Endodermal cell (in vitro differentiated cells): Measurements from ENCODE around the gene BRAP. TPM values are rescaled to one million over a fixed set of nuclear protein-coding genes. Genes with fewer than 3 reads are reported as not detected.
A peak's percentile ranks its signal among the peaks of the same experiment; 100 is the strongest.

Experiments used
- DNase-seq: peaks from one replicate; pipeline ENCODE4 v3.0.0-alpha.2; 2017
- H3K27ac ChIP-seq: 2 replicates; pipeline ENCODE4 v1.5.1; 2013; ENCODE audit warnings: mild to moderate bottlenecking, low read depth, low read length, moderate library complexity
- H3K27me3 ChIP-seq: 2 replicates; pipeline ENCODE4 v1.6.1; 2013; ENCODE audit warnings: mild to moderate bottlenecking, low read length, moderate library complexity; ENCODE audit not compliant: insufficient read depth, control insufficient read depth, poor library complexity, severe bottlenecking
- H3K36me3 ChIP-seq: 2 replicates; pipeline ENCODE4 v1.7.0; 2013; ENCODE audit warnings: mild to moderate bottlenecking, low read length, moderate library complexity; ENCODE audit not compliant: control insufficient read depth, insufficient read depth
- H3K4me1 ChIP-seq: one replicate; pipeline ENCODE4 v1.7.0; 2013; ENCODE audit warnings: low read length; ENCODE audit not compliant: control insufficient read depth, insufficient read depth
- H3K4me3 ChIP-seq: 2 replicates; pipeline ENCODE4 v1.5.1; 2013; ENCODE audit warnings: mild to moderate bottlenecking, low read length, moderate library complexity
- H3K9ac ChIP-seq: 2 replicates; pipeline ENCODE4 v1.6.1; 2013; ENCODE audit warnings: mild to moderate bottlenecking, low read length, moderate library complexity; ENCODE audit not compliant: poor library complexity, severe bottlenecking; ENCODE audit errors: extremely low read depth
- H3K9me3 ChIP-seq: 2 replicates; pipeline ENCODE4 v1.6.1; 2013; ENCODE audit warnings: mild to moderate bottlenecking, low read length, moderate library complexity; ENCODE audit not compliant: control insufficient read depth
- H3K27ac Mint-ChIP-seq: 2 replicates; pipeline ENCODE4 v1.8.0; 2020; ENCODE audit warnings: mixed read lengths
- H3K27me3 Mint-ChIP-seq: 2 replicates; pipeline ENCODE4 v1.8.0; 2021; ENCODE audit warnings: mild to moderate bottlenecking, mixed read lengths; ENCODE audit not compliant: insufficient read depth
- H3K36me3 Mint-ChIP-seq: 2 replicates; pipeline ENCODE4 v1.8.0; 2020; ENCODE audit warnings: low read depth, mixed read lengths
- H3K4me1 Mint-ChIP-seq: 2 replicates; pipeline ENCODE4 v1.8.0; 2020; ENCODE audit warnings: mixed read lengths
- H3K4me3 Mint-ChIP-seq: 2 replicates; pipeline ENCODE4 v1.8.0; 2020; ENCODE audit warnings: mild to moderate bottlenecking, moderate library complexity, mixed read lengths
- H3K9me3 Mint-ChIP-seq: 2 replicates; pipeline ENCODE4 v1.8.0; 2020; ENCODE audit warnings: mild to moderate bottlenecking, mixed read lengths
- WGBS, 2 experiments: methylation state at CpG; one replicate each; pipeline versions ENCODE4 v1.1.5 to v1.1.7; 2013; ENCODE audit warnings: missing lambda C conversion rate in 2 of 2, mixed read lengths in 1 of 2; ENCODE audit not compliant: insufficient coverage in 1 of 2, insufficient read length in 1 of 2; 5-methylcytosine and 5-hydroxymethylcytosine counted together
- total RNA-seq, 2 donors: library from RNA; stranded (reverse); fragmentation: NEBNext Ultra II Directional in 1 of 2; extraction: Animal tissue kit (Norgen Biotek cat#: 25700) in 1 of 2; gene quantifications; 2 replicates in 1 of 2; 3 replicates in 1 of 2; pipeline ENCODE4 v1.2.1, GENCODE V29; 2021
- TF ChIP-seq, protein P1 (sequence below): fragments of 200-600 bp; sonication (generic); conservative IDR thresholded peaks from 2 replicates; pipeline ENCODE4 v1.5.0; 2021; ENCODE audit warnings: antibody characterized with exemption, mild to moderate bottlenecking

BRAP gene
- total RNA-seq, 2 donors from 2014 or later: 23.6 to 24.5 TPM

DNA sequence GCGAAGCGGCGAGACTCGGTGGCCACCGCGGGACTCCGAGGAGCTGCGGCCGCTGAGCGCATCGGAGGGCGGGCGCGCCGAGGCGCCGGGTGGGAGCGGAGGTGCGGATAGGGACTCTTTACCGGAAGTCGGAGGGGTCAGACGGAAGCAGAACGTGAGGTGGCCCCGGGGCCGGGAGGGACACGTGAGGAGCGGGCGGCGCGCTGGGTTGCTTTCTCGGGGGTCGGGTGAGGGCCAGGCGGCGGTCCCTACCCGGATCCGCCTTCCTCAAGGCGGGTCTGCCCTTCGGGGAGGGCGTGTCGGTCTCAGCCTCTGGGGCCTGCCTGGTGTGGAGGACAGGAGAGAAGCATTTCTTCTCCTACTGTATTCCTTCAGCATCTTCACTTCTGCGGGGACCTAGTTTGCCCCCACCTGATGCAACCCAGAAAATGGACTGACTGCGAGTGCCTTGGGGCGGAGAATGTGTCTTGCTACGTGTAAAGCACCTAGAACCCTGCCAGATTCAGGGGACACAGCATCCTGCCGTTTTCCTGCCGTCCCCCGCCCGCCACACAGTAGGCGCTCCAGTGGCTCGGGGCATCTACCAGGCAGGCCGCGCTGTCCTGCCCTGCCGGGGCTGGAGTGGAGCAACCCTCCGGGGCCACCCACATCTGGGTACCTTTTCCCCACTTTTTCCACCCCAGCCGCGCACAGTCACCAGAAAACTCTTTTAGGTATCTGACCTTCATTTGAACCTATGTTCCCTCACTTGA lies 86.1 kb downstream of the BRAP start:
- peaks cover 4% of the 10 kb centered on the region for H3K9me3 Mint-ChIP-seq
- DNase-seq: peak; percentile 99
- Histone ChIP-seq H3K36me3 (no peaks in the 10 kb centered on the region), H3K9me3 (peaks cover 5% of the 10 kb centered on the region), H3K9ac (peak overlapping the region; percentile 69), H3K27ac (peak overlapping the region; percentile 95), H3K27me3 (no peaks in the 10 kb centered on the region), H3K4me1 (no peaks in the 10 kb centered on the region), H3K4me3 (peak overlapping the region; percentile 84)
- TF ChIP-seq, protein P1, sequence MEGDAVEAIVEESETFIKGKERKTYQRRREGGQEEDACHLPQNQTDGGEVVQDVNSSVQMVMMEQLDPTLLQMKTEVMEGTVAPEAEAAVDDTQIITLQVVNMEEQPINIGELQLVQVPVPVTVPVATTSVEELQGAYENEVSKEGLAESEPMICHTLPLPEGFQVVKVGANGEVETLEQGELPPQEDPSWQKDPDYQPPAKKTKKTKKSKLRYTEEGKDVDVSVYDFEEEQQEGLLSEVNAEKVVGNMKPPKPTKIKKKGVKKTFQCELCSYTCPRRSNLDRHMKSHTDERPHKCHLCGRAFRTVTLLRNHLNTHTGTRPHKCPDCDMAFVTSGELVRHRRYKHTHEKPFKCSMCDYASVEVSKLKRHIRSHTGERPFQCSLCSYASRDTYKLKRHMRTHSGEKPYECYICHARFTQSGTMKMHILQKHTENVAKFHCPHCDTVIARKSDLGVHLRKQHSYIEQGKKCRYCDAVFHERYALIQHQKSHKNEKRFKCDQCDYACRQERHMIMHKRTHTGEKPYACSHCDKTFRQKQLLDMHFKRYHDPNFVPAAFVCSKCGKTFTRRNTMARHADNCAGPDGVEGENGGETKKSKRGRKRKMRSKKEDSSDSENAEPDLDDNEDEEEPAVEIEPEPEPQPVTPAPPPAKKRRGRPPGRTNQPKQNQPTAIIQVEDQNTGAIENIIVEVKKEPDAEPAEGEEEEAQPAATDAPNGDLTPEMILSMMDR: peak; percentile 51
- no peaks in the 10 kb centered on the region for H3K36me3 Mint-ChIP-seq
- H3K4me1 Mint-ChIP-seq: peaks cover 18% of the 10 kb centered on the region
- peak overlapping the region; percentile 50 for H3K27ac Mint-ChIP-seq
- peak overlapping the region; percentile 94 for H3K4me3 Mint-ChIP-seq
- WGBS, 2 experiments: 1% methylated on average over 21 to 56 of the region's 56 CpGs
- no peaks in the 10 kb centered on the region for H3K27me3 Mint-ChIP-seq

DNA sequence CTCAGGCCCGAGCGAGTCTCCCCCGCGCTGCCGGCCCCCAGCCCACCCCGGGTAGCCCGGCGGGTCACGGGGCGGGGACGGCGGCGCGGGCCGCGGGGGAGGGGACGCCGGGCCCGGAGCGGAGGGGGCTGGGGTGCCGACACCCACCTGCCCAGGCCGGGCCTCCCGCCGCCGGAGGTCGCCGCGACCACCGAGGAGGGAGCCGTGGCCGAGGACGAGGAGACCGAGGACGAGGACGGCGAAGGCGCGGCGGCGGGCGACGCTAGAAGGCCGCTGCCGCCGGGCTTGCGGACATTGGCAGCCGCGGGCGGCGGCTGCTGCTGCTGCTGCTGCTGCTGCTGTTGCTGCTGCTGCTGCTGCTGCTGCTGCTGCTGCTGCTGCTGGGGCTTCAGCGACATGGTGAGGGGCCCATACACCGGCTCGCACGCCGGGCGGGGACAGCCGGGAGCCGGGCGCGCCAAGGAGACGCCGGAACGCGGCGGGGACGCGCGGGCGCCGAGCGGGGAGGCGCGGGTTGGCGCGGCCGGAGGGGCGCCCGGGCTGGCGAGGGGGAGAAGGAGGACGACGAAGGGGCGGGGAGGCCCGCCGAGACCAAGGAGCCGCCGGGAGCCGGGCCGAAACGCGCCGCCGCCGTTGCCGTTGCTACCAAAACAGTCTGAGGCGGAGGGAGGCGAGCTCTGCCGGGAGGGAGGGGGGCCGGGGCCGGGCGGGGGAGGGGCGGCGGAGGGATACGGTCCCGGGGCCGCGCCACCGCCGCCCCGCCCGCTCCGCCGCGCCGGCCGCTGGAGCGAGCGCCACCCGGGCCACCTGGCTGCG lies 86.9 kb downstream of the BRAP start, which contains the start of gene ATXN2:
Gene ATXN2, minus strand, starts transcription at position 679 of the 816 bp plus-strand sequence. Its CDS starts 281 bp downstream, at position 398.
- Mint-ChIP-seq H3K4me1 (peaks cover 26% of the 10 kb centered on the region), H3K4me3 (peak within 1 kb of the TSS; percentile 94), H3K27me3 (no peaks in the 10 kb centered on the region), H3K9me3 (peaks cover 4% of the 10 kb centered on the region), H3K27ac (peak within 1 kb of the TSS; percentile 76), H3K36me3 (no peaks in the 10 kb centered on the region)
- H3K9me3 ChIP-seq: peaks cover 5% of the 10 kb centered on the region
- WGBS, 2 experiments: 0 to 1% methylated on average over 41 to 98 of the region's 119 CpGs
- peak; percentile 91 for DNase-seq
- peak within 1 kb of the TSS; percentile 95 for H3K27ac ChIP-seq
- no peaks in the 10 kb centered on the region for H3K4me1 ChIP-seq
- H3K4me3 ChIP-seq: peak within 1 kb of the TSS; percentile 98
- no peaks in the 10 kb centered on the region for H3K27me3 ChIP-seq
- no peaks in the 10 kb centered on the region for H3K36me3 ChIP-seq
- TF ChIP-seq, protein P1: no peak
- peak within 1 kb of the TSS; percentile 72 for H3K9ac ChIP-seq

DNA sequence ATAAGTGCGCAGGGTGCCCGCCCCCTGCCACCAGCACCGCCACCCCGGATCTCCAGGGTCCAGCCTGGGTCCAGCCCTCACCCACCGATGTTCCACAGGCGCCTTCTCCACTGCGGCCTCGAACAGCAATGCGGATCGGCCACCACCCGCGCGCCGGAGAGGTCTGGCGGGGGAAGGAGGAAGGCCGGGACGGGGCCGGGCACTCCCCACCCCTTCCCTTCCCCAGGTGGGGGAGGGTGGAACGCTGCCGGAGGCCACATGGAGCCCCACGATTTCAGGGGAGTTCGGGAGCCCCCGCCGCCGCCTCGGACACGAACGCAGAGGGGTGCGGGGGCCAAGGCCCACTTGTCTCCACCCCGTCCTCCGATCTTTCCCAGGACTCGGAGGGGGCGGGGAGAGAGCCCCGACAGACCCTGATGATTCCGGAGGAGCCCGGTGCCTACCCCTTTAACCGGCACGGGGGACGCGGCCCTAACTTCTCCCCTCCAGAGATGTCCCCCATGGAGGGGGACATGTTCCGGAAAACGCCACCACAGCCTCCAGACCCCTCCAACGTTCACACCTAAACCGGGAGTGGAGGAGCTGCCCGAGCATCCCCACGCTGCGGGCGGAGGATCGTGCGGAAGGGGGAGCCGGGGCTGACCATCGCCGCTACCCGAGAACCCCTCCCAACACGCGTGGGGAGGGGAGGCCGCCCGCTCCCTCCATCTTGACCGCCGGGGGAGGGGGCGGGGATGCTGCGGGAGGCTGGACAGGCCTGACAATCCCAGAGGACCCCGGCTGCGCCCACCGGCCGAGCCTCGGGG lies 87.7 kb downstream of the BRAP start:
- H3K27ac ChIP-seq: peak overlapping the region; percentile 60
- H3K36me3 Mint-ChIP-seq: no peaks in the 10 kb centered on the region
- WGBS, 2 experiments: 0% methylated on average over 26 to 64 of the region's 67 CpGs
- peak overlapping the region; percentile 97 for H3K27ac Mint-ChIP-seq
- TF ChIP-seq, protein P1: no peak
- H3K4me1 ChIP-seq: no peaks in the 10 kb centered on the region
- peak overlapping the region; percentile 98 for H3K4me3 ChIP-seq
- H3K4me1 Mint-ChIP-seq: peaks cover 28% of the 10 kb centered on the region
- peaks cover 5% of the 10 kb centered on the region for H3K9me3 ChIP-seq
- peak; percentile 82 for DNase-seq
- H3K27me3 ChIP-seq: no peaks in the 10 kb centered on the region
- H3K36me3 ChIP-seq: no peaks in the 10 kb centered on the region
- H3K4me3 Mint-ChIP-seq: peak overlapping the region; percentile 94
- H3K9me3 Mint-ChIP-seq: peaks cover 4% of the 10 kb centered on the region
- H3K9ac ChIP-seq: peak overlapping the region; percentile 72
- no peaks in the 10 kb centered on the region for H3K27me3 Mint-ChIP-seq
